Measurements from ENCODE around the gene S100A7A. TPM values are rescaled to one million over a fixed set of nuclear protein-coding genes. Genes with fewer than 3 reads are reported as not detected.

S100A7A gene
- total RNA-seq, 2 donors from 2014 or later = not detected

DNA sequence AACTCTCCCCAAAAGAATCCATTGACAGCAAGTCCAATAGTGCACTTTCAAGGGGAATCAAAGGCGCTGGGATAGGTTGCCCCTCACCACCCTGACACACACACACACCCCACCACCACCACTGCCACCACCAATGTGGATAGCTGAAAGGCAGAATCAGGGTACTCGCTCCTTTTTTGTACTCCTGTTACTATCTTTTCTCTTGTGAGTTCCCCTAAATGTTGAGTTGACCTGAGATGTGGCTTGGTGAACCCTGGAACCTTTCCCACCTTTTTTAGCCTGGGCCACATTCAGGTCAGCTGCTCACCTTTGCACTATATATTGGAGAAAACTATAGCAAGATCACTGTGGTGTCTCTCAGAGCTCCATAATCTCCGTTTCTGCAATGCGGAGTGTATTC lies 29.3 kb upstream of the S100A7A start:
- Histone ChIP-seq H3K4me1 (ENCODE audit: control insufficient read depth, insufficient read depth, low read length) (no peaks in the 10 kb centered on the region), H3K9ac (ENCODE audit: extremely low read depth, low read length, poor library complexity, severe bottlenecking) (no peak overlapping the region), H3K27me3 (ENCODE audit: control insufficient read depth, insufficient read depth, low read length, poor library complexity, severe bottlenecking) (peaks cover 10% of the 10 kb centered on the region), H3K27ac (ENCODE audit: low read depth, low read length) (no peak overlapping the region), H3K4me3 (ENCODE audit: low read length) (no peak overlapping the region), H3K9me3 (ENCODE audit: control insufficient read depth, low read length) (peaks cover 1% of the 10 kb centered on the region), H3K36me3 (ENCODE audit: control insufficient read depth, insufficient read depth, low read length) (no peaks in the 10 kb centered on the region)
- DNase-seq = peak; percentile 5
- WGBS, 2 experiments (ENCODE audit: insufficient coverage in 1 of 2, insufficient read length in 1 of 2) = 87 to 100% methylated on average over 4 of the region's 4 CpGs
- Mint-ChIP-seq H3K4me1 (no peaks in the 10 kb centered on the region), H3K27me3 (ENCODE audit: insufficient read depth) (peaks cover 12% of the 10 kb centered on the region), H3K36me3 (ENCODE audit: low read depth) (no peaks in the 10 kb centered on the region), H3K27ac (no peak overlapping the region), H3K4me3 (no peak overlapping the region), H3K9me3 (peaks cover 3% of the 10 kb centered on the region)
- TF ChIP-seq, protein P1, sequence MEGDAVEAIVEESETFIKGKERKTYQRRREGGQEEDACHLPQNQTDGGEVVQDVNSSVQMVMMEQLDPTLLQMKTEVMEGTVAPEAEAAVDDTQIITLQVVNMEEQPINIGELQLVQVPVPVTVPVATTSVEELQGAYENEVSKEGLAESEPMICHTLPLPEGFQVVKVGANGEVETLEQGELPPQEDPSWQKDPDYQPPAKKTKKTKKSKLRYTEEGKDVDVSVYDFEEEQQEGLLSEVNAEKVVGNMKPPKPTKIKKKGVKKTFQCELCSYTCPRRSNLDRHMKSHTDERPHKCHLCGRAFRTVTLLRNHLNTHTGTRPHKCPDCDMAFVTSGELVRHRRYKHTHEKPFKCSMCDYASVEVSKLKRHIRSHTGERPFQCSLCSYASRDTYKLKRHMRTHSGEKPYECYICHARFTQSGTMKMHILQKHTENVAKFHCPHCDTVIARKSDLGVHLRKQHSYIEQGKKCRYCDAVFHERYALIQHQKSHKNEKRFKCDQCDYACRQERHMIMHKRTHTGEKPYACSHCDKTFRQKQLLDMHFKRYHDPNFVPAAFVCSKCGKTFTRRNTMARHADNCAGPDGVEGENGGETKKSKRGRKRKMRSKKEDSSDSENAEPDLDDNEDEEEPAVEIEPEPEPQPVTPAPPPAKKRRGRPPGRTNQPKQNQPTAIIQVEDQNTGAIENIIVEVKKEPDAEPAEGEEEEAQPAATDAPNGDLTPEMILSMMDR (conservative IDR thresholded peaks at IDR 0.05) = no peak

DNA sequence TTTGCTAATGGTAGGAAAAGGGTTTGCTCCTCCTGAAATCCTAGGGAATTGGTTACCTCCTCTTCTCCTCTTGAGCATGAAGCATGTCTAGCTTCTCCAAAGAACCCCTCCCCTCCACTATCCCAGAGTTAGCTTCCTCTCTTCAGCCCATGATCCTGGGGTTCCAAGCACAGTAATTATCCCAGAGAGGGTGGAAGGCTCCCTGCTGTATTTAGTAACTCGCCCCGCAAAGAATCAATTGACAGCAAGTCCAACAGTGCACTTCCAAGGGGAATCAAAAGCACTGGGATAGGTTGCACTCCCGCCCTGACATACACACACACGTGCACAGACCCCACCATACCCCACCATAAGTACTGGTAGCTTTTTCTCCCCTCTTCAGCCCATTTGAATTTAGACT lies 28.5 kb upstream of the S100A7A start:
- H3K27me3 ChIP-seq (ENCODE audit: control insufficient read depth, insufficient read depth, low read length, poor library complexity, severe bottlenecking) = peaks cover 4% of the 10 kb centered on the region
- H3K4me1 Mint-ChIP-seq = no peaks in the 10 kb centered on the region
- H3K4me1 ChIP-seq (ENCODE audit: control insufficient read depth, insufficient read depth, low read length) = no peaks in the 10 kb centered on the region
- peak; percentile 7 for DNase-seq
- H3K4me3 ChIP-seq (ENCODE audit: low read length) = no peak overlapping the region
- no peaks in the 10 kb centered on the region for H3K36me3 Mint-ChIP-seq (ENCODE audit: low read depth)
- no peak overlapping the region for H3K9ac ChIP-seq (ENCODE audit: extremely low read depth, low read length, poor library complexity, severe bottlenecking)
- TF ChIP-seq, protein P1 (conservative IDR thresholded peaks at IDR 0.05) = no peak
- no peak overlapping the region for H3K4me3 Mint-ChIP-seq
- no peaks in the 10 kb centered on the region for H3K36me3 ChIP-seq (ENCODE audit: control insufficient read depth, insufficient read depth, low read length)
- no peak overlapping the region for H3K27ac Mint-ChIP-seq
- H3K27ac ChIP-seq (ENCODE audit: low read depth, low read length) = no peak overlapping the region
- no peaks in the 10 kb centered on the region for H3K9me3 ChIP-seq (ENCODE audit: control insufficient read depth, low read length)
- peaks cover 11% of the 10 kb centered on the region for H3K27me3 Mint-ChIP-seq (ENCODE audit: insufficient read depth)
- WGBS, 2 experiments (ENCODE audit: insufficient coverage in 1 of 2, insufficient read length in 1 of 2) = 83 to 85% methylated on average over 2 to 4 of the region's 4 CpGs
- H3K9me3 Mint-ChIP-seq = no peaks in the 10 kb centered on the region

DNA sequence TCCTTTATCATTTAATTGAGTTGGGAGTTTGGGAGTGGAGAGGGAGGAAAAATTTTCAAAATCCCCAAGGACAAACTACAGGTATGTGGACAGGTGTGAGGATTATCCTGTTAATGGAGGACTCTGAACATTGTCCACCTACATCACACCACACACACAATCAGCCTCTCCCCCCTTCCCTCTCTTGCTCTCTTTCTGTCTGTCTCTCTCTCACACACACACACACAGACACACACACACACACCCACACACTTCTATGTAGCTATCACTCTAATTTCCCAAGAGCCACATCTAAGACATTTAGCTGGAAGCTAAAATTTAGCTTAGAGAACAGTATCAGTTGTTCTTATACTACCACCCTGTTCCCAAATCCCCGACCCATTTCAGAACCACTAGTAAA lies 26.9 kb upstream of the S100A7A start:
- Histone ChIP-seq H3K4me3 (ENCODE audit: low read length) (no peak overlapping the region), H3K27me3 (ENCODE audit: control insufficient read depth, insufficient read depth, low read length, poor library complexity, severe bottlenecking) (no peaks in the 10 kb centered on the region), H3K4me1 (ENCODE audit: control insufficient read depth, insufficient read depth, low read length) (no peaks in the 10 kb centered on the region), H3K9me3 (ENCODE audit: control insufficient read depth, low read length) (no peaks in the 10 kb centered on the region), H3K36me3 (ENCODE audit: control insufficient read depth, insufficient read depth, low read length) (no peaks in the 10 kb centered on the region), H3K9ac (ENCODE audit: extremely low read depth, low read length, poor library complexity, severe bottlenecking) (no peak overlapping the region), H3K27ac (ENCODE audit: low read depth, low read length) (no peak overlapping the region)
- Mint-ChIP-seq H3K36me3 (ENCODE audit: low read depth) (no peaks in the 10 kb centered on the region), H3K4me3 (no peak overlapping the region), H3K4me1 (no peaks in the 10 kb centered on the region), H3K27me3 (ENCODE audit: insufficient read depth) (peaks cover 11% of the 10 kb centered on the region), H3K27ac (no peak overlapping the region), H3K9me3 (no peaks in the 10 kb centered on the region)
- TF ChIP-seq, protein P1 (conservative IDR thresholded peaks at IDR 0.05) = no peak
- 92% methylated on average over 1 of the region's 1 CpG; no CpG with 5 or more reads in 1 of the 2 experiments for WGBS, 2 experiments (ENCODE audit: insufficient coverage in 1 of 2, insufficient read length in 1 of 2)
- DNase-seq = no peak
